ENCODE results near the gene OPA3. TPM values are rescaled to one million over a fixed set of nuclear protein-coding genes. Genes with fewer than 3 reads are reported as not detected.
A peak's percentile ranks its signal among the peaks of the same experiment; 100 is the strongest.

OPA3 gene
- total RNA-seq, 1 experiment from 2014 or later: 15.2 TPM

DNA sequence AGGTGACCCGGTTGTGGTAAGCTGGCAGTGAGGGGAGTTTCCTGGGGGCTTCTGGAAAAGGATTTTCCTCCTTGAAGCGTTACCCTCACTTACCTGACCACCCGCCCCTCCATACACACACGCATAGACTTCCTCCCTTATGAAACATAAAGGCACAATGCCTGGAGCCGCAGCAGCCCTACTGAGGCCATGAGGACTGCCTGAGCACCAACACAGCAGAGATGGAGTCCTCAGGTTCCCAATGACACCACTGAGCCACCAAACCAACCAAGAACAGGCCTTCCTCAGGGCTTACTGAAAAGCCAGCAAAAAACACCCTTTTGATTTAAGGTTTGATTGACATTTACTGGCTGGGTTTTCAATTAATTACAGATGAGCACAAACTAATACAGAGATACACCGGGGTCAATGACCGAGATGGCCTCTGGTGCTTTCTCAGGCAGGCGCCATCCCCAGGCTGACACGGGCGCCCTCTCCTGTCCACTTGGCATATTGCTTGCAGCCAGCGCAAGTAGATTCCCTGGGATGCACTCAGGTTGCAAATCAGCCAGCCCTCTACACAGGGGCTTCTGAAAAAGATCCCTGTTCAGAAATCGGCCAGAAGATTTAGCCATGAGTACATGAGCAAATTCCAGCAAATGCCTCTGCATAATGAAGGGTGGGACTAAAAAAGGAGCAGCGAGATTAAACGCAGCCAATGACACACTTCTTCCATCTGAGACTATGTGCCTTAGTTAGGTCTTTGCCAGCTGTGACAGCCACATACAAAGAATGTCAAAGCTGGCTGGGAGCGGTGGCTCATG lies 14.8 kb downstream of the OPA3 start:
- Histone ChIP-seq H3K9me3 (ENCODE audit: insufficient read depth, low read depth) (no peaks in the 10 kb centered on the region), H3K9me2 (ENCODE audit: insufficient read depth) (no peaks in the 10 kb centered on the region), H4K20me1 (ENCODE audit: insufficient read depth) (no peaks in the 10 kb centered on the region), H3K4me3 (no peak overlapping the region), H3F3A (ENCODE audit: insufficient read depth, low read depth) (peaks cover 47% of the 10 kb centered on the region), H3K27me3 (ENCODE audit: insufficient read depth, low read depth) (no peaks in the 10 kb centered on the region), H3K79me2 (ENCODE audit: low read depth) (peaks cover 75% of the 10 kb centered on the region), H3K4me1 (replicated peaks; ENCODE audit: insufficient read depth) (peaks cover 41% of the 10 kb centered on the region), H3K4me2 (peak overlapping the region; percentile 20; the same call in 1 of the 2 replicates), H3K27ac (peak overlapping the region; percentile 75), H3K36me3 (ENCODE audit: low read depth) (no peaks in the 10 kb centered on the region), H2AFZ (no peak overlapping the region)
- peak; percentile 38 to 67 for DNase-seq
- ChIA-PET CTCF (no interaction called here), POLR2A (ENCODE audit: unreplicated experiment) (interaction anchor here (0.7 kb wide), 1 partner anchor 118 kb away, joined by 7 read pairs; no protein-coding TSS in a partner anchor)
- no peak for TF ChIP-seq EZH2 (IDR thresholded peaks at IDR 0.05; ENCODE audit: low read depth)
- TF ChIP-seq, protein P1, sequence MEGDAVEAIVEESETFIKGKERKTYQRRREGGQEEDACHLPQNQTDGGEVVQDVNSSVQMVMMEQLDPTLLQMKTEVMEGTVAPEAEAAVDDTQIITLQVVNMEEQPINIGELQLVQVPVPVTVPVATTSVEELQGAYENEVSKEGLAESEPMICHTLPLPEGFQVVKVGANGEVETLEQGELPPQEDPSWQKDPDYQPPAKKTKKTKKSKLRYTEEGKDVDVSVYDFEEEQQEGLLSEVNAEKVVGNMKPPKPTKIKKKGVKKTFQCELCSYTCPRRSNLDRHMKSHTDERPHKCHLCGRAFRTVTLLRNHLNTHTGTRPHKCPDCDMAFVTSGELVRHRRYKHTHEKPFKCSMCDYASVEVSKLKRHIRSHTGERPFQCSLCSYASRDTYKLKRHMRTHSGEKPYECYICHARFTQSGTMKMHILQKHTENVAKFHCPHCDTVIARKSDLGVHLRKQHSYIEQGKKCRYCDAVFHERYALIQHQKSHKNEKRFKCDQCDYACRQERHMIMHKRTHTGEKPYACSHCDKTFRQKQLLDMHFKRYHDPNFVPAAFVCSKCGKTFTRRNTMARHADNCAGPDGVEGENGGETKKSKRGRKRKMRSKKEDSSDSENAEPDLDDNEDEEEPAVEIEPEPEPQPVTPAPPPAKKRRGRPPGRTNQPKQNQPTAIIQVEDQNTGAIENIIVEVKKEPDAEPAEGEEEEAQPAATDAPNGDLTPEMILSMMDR (conservative IDR thresholded peaks at IDR 0.05): peak; percentile 93
- intact Hi-C loops (cut with micrococcal nuclease; ENCODE audit: unreplicated experiment): loop anchor here (1.0 kb wide), 1 partner anchor 47 kb away; no protein-coding TSS in a partner anchor
- BruUV-seq (replicated peaks): no TSS peak

DNA sequence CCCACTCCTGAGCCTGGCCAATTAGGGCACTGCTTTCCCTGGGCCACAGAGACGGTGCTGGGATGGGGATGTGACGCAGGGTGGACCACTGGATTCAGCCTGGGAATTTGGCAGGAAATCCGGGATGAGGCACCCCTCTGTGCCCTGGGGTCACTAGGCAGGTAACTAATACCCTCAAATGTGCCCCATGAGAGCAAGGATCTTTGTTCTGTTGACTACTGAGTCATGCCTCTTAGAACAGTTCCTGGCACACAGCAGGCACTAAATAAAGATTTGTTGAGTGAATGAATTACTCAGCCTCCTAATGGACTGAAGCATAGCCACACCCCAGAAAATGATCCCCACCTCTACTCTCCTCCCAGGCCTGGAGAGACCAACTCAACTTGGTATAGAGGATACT lies 15.9 kb downstream of the OPA3 start:
- BruUV-seq (replicated peaks): no TSS peak
- H3K4me1 ChIP-seq (replicated peaks; ENCODE audit: insufficient read depth): peaks cover 36% of the 10 kb centered on the region
- POLR2A ChIA-PET (ENCODE audit: unreplicated experiment): no interaction called here
- no peaks in the 10 kb centered on the region for H4K20me1 ChIP-seq (ENCODE audit: insufficient read depth)
- H2AFZ ChIP-seq: no peak overlapping the region
- H3K27me3 ChIP-seq (ENCODE audit: insufficient read depth, low read depth): no peaks in the 10 kb centered on the region
- peak in 1 of 2 experiments; percentile 76 for DNase-seq
- intact Hi-C loops (cut with micrococcal nuclease; ENCODE audit: unreplicated experiment): no loop called here
- H3K79me2 ChIP-seq (ENCODE audit: low read depth): peaks cover 74% of the 10 kb centered on the region
- H3K4me2 ChIP-seq: peak overlapping the region; percentile 37
- CTCF ChIA-PET: no interaction called here
- H3K9me3 ChIP-seq (ENCODE audit: insufficient read depth, low read depth): no peaks in the 10 kb centered on the region
- no peaks in the 10 kb centered on the region for H3K36me3 ChIP-seq (ENCODE audit: low read depth)
- H3K9me2 ChIP-seq (ENCODE audit: insufficient read depth): no peaks in the 10 kb centered on the region
- peaks cover 52% of the 10 kb centered on the region for H3F3A ChIP-seq (ENCODE audit: insufficient read depth, low read depth)
- H3K4me3 ChIP-seq: no peak overlapping the region
- H3K27ac ChIP-seq: peak overlapping the region; percentile 75
- TF ChIP-seq, protein P1 (conservative IDR thresholded peaks at IDR 0.05): no peak
- TF ChIP-seq EZH2 (IDR thresholded peaks at IDR 0.05; ENCODE audit: low read depth): no peak

DNA sequence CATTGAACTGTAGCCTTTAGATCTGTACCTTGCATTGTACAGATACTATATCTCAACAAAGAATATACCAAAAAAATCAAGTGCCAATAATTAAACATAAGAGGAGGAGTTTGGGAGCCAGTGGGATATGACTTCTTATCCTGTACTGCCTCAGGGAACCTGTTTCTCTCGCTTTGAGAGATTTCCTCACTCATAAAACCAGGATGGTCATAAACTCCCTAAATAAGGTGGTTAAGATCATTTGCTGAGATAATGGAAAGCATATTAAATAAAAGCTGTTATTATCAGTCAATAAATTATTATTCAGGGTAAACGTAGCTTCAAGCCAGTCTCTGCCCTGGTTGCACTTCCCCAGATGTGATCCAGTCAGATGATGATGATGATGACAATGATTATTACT lies 17.0 kb downstream of the OPA3 start:
- CTCF ChIA-PET: no interaction called here
- peak in 1 of 2 experiments; percentile 56 for DNase-seq
- BruUV-seq (replicated peaks): no TSS peak

More for the DNA sequence above, 17.0 kb downstream of the OPA3 start:
- H3K4me2 ChIP-seq: 0 out of 2 replicates have a peak overlapping the region, but pooled peaks have one; percentile 37
- intact Hi-C loops (cut with micrococcal nuclease; ENCODE audit: unreplicated experiment): no loop called here
- POLR2A ChIA-PET (ENCODE audit: unreplicated experiment): interaction anchor here (0.7 kb wide), 1 partner anchor 146 kb away, joined by 4 read pairs; no protein-coding TSS in a partner anchor
- H3K36me3 ChIP-seq (ENCODE audit: low read depth): no peaks in the 10 kb centered on the region
- no peak for TF ChIP-seq EZH2 (IDR thresholded peaks at IDR 0.05; ENCODE audit: low read depth)
- TF ChIP-seq, protein P1 (conservative IDR thresholded peaks at IDR 0.05): no peak
- no peak overlapping the region for H2AFZ ChIP-seq
- H4K20me1 ChIP-seq (ENCODE audit: insufficient read depth): no peaks in the 10 kb centered on the region
- H3K79me2 ChIP-seq (ENCODE audit: low read depth): peaks cover 66% of the 10 kb centered on the region
- peaks cover 47% of the 10 kb centered on the region for H3K4me1 ChIP-seq (replicated peaks; ENCODE audit: insufficient read depth)
- H3K27me3 ChIP-seq (ENCODE audit: insufficient read depth, low read depth): no peaks in the 10 kb centered on the region
- peaks cover 53% of the 10 kb centered on the region for H3F3A ChIP-seq (ENCODE audit: insufficient read depth, low read depth)
- H3K9me3 ChIP-seq (ENCODE audit: insufficient read depth, low read depth): no peaks in the 10 kb centered on the region
- H3K9me2 ChIP-seq (ENCODE audit: insufficient read depth): no peaks in the 10 kb centered on the region
- no peak overlapping the region for H3K4me3 ChIP-seq
- H3K27ac ChIP-seq: peak overlapping the region; percentile 75; the same call in 1 of the 2 replicates

Data from PC-9 (cell line).